NCI-H446 (cell line): ENCODE results near the gene DTNB.
"Not testable (repeated sequence)": the region's sequence is repeated elsewhere in the genome, so short reads cannot be mapped to it uniquely, and the experiment has no call there.

Source experiments
- DNase-seq, 2 experiments: peaks; one replicate each; lab custom pipeline; 2025; lab: John Stamatoyannopoulos, UW

The DTNB gene

DNA sequence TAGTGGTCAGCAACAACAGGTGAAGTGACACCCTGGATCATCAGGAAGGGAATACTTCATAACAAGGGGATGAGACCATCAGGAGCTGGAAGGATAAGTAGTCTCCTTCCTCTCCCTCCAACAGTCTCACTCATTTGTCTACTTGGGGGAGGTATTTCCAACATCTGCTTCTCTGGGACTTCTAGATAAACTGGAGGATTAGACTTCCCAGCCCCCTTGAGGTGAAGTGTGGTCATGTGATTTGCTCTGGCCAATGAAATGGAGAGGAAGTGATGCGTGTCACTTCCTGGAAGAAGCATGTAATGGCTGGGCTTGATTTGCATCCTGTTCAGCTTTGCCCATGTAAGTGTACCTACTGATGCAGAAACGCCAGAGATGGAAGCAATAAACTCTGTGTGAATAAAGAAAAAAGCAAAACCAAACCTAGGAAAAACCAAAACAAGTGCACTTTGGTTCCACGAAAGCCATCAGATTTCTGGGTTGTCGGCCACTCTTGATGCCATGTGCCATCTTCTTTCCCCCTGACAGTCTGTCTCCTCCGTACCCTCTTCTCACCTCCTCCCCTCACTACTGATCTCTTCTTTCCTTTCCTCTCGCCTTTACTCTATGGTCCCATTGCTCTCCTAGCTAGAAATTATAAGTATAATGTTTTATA lies 255.5 kb downstream of the DTNB start:
- DNase-seq = no peak

DNA sequence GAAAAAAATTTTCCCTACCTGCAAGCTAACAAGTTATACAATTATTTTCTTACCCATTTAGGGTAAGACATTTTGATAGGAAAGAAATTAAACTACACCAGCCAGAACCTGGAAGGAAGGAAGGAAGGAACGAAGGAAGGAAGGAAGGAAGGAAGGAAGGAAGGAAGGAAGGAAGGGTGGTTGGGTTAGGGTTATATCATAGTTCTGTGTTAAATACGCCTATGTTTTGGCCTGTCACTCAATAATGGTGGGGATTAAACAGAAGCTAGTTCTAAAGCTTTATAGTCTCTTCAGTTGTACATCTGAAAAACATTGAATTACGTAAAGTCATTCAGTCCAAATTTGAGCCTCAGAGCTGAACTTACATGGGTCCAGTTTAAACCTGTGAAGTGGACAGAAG lies 256.7 kb downstream of the DTNB start:
- DNase-seq = no peak

DNA sequence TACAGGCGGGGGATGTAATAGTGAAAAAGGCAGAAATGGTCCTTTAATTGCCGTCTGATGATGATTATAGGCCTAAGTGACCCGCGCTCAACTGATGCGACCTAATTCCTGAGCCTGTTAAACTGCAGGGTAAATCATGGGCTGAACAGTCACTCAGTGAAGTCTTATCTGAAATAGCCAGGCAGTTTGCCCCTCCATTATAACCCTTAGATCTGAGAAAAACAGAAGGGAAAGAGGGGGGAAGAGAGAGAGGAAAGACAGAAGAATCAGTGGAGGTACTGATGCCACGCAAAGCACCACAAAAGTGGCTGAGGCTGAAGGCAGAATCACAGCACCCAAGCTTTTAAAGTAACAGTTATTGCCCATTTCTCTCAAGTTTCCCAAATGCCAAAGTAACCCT lies 258.6 kb downstream of the DTNB start:
- no peak for DNase-seq

DNA sequence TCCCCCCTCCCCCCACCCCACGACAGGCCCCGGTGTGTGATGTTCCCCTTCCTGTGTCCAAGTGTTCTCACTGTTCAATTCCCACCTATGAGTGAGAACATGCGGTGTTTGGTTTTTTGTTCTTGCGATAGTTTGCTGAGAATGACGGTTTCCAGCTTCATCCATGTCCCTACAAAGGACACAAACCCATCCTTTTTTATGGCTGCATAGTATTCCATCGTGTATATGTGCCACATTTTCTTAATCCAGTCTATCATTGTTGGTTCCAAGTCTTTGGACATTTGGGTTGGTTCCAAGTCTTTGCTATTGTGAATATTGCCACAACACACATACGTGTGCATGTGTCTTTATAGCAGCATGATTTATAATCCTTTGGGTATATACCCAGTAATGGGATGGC lies 260.0 kb downstream of the DTNB start:
- DNase-seq = not testable (repeated sequence)

DNA sequence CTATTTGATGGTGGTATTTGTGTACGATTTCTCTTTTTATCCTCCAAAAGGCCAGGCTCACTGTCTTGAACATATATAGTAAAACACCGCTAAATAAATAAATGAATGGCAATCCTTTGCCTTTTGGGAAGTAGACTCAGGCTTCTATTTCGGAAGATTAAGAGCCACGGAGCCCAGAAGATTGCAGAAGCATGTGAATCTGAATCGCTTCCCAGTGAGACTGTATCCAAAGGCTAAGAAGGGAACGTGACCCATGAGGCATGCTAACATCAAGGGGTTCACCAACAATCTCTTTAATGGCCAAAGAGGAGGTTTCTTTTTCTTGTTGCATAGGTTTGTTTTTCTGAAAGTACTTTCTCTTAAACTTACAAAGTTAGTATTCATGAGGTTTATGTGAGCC lies 261.6 kb downstream of the DTNB start:
- DNase-seq = no peak

DNA sequence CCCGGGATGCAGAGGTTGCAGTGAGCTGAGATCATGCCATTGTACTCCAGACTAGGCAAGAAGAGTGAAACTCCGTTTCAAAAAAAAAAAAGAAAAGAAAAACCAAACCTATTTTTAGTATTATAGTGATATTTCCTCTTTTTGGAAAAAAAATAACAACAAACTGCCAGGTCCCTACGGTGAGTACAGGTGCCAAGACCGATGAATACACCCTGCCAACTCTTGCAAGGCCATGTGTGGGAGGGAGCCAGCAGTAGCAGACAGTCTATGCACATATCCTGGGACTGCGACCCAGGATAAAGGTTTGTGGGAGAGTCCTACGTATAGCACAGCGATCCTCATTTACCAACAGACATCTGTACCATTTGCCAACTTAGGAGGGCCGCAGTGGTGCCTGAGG lies 262.1 kb downstream of the DTNB start:
- peak in 1 of 2 experiments; percentile 52 for DNase-seq

DNA sequence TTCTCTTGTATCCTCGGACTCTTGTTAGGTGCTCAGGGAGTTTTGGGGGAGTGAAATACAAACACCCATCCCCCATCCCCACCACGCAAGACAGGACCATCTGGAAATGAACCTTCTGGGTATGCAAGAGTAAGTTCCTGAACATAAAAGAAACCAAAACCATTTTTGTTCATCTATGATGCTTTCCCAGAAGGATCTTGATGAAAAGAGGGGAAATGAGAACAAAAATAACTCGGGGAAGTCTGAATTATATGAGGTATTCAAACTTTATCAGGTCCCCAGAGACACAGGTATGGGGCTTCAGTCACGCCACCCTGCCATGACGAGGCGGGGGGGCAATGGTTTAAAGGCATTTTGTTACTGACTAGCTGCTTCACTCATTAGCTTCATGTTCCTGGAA lies 263.0 kb downstream of the DTNB start:
- DNase-seq = no peak

DNA sequence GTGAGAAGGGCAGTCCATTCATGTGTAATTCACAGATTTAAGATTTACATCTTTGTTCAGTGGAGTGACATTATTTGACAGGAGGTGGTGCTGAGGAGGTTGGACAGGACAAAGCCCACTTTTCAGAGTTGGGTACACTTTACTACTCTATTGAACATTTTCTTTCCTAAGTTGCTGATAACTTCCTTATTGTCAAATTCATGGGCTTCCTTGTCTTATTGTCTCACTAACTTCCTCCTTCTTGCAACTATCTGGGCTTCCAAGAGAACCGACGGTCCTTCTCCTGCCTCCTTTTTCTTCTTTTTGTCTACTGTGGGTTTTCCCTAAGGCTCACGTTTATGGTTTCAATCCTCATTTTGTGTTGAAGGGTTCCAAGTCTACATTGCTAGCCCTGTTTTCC lies 263.9 kb downstream of the DTNB start:
- no peak for DNase-seq

DNA sequence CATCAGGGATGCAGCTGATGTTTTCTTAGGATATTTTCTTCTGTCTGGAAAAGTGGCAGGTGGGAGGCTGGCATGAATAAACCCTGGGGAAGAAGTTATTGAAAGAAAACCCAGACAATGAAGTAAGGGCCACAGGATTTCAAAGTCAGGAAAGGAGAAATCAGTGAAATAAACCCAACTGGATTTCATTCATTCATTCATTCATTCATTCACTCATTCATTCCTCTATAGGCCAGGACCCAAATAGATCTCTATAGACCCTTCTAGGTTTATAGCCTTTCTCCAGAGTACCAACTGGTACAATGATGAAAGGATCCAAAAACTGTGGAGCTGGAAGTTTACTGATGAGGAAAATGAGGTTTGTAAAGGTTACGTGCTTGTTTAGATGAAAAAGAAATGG lies 264.3 kb downstream of the DTNB start:
- DNase-seq = no peak

DNA sequence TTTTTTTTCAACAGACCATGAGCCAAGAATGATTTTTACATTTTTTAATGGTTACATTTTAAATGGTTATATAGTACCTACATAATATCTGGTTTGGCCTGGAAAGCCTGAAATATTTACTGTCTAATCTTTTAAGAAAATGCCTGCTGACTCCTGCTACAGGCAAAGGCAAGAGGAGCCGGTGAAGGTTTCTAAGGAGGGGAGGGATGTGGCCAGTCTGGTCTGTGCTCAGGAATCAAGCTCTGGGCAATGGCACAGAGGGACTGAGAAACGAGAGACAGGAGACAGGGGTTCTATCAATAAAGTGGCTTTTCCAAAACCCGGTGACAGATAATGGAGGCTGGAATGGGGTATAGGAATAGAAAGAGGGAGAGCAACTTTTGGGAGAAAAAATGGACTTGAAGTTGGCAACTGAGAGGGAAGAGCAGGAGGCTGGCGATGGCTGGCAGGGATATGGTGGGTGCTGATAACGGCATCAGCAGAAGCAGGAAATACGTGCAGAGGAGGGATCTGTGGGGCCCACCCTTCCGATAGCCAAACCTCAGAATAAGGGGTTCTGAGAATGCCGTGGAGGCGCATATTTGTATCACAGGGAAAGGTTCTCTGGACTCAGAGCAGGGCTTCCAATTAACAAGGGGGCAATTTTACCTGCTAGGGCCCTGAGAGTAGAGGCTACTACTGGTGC lies 267.6 kb downstream of the DTNB start:
- no peak for DNase-seq

DNA sequence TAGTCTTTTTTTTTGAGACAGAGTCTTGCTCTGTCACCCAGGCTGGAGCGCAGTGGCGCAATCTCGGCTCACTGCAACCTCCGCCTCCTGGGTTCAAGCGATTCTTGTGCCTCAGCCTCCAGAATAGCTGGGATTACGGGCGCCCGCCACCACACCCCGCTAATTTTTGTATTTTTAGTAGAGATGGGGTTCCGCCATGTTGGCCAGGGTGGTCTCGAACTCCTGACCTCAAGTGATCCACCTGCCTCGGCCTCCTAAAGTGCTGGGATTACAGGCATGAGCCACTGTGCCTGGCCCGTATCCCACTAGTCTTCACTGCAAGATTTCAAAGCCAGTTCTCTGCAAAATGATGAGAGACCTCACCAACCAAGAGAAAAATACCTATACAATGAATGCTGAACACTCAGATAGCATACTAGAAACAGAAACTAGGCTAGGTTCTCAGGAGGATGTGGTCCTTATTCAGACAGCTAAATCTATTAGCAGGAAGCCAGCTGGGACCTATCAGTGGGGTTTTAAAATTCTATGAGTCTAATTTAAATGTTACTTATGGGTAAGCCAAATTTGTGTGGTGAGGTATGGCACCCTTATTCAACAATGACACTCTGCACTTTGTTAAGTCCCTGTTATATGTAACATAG lies 270.1 kb downstream of the DTNB start:
- DNase-seq = not testable (repeated sequence)

DNA sequence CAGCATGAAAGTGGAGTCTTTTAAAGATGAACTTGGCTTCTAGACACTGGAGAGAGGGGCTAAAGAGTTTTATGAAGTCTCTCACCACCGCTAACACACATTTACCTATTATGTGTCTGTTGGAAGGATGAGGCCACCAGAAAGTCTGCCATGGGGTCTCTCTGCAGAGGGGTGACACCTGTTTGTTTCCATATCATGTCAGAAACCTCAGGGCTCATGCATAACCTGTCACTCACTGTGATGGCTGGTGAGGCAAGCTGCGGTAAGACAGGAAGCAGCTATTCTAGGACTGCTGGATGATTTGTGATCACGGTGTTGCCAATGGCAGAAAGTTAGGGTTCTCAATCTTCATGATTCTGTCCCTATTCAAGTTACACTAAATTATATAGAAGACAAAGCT lies 270.9 kb downstream of the DTNB start:
- no peak for DNase-seq

DNA sequence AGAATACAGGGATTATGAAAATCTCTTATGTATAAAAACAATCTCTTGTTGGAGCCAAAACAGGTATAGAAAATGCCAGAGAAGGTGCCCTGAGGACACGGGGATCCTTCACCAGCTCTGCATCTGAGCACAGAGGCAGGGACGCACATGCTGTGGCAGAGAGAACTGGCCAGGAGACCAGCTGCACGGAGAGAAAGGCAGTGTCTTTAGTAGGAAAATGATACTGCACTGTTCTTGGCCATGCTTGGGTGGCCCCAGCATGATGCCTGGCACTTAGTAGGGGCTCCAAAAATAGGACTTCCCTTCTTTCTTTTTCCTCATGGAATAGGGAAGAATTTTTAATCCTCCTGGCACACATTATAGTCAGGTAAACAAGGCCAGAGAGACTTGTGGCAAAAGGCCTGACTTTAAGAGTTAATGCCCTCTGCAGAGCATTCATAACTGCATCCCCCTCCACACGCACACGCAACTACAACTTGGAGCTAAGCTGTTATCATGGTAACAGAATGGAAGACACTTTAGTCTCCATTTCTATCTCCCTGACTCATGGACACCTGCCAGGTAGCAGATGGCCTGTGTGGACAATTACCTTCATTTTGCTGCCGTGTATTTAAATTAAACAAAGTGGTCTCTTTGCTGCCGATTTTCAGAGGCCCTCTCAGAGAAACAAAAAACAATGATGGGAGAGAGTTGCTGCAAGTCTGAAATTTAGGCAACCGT lies 271.9 kb downstream of the DTNB start:
- DNase-seq = peak; percentile 82 to 94

DNA sequence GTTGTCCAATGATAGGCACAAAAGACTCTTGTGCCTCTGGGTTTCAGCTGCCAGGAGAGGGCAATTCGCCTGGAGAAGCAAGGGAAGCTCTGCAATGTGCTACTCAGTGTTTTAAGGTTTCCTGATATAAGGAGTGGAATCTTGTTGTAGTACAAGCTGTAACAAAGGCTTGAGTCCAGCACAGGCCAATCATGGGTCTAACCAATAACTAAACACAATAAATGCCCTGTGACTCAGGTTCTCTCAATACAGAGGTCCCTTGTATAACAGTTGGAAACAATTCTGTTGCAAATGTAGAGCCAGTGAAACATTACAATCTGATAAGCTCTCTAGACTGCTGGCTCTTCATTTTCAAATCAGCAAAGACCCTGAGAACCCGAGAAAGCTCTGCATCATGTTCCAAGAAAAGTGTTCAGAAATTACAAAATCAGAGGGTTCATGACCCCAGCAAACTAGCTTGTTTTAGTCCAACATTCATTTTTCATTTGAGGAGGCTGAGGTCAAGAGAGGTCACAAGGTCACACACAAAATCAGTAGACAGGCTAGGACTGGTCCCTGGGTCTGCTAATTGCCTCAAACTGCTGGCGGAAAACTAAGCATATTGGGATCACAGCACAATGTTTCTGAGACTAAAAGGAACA lies 272.7 kb downstream of the DTNB start:
- DNase-seq = no peak

DNA sequence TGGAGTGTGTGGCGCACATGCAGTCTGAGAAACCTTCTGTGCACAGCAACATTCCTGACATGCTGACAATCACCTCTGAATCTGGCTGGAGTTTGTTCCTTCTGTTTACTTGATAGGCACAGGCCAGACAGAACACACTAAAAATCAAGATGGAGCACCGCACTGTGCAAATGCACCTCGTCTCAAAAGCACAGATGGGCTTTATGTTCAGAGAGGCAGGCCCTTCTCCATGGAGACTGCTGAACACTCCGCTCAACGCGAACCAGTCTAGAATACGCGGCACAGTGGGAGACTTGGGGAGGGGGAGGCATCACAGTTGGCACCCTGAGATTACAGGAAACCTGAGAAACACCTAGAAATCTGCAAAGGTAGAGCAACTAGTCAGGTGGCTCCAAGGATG lies 273.2 kb downstream of the DTNB start:
- no peak for DNase-seq

DNA sequence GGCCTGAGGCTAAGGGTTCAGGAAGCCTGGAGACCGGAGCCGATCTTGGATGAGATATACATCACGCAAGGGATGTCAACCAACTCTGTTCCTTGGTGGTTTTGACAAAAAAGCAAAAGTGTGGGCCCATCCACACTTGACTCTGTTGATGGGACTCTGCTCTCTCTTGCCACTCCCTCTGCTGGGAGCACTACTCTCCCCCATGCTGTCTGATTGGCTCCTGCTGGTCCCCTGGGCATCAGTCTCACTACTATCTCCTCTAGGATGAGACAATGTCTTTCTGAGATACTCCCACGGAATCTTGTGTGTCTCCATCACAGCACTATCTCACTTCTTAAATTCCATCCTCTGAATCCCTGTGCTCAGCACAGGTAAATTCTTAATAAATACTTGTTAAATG lies 274.8 kb downstream of the DTNB start:
- DNase-seq = no peak

DNA sequence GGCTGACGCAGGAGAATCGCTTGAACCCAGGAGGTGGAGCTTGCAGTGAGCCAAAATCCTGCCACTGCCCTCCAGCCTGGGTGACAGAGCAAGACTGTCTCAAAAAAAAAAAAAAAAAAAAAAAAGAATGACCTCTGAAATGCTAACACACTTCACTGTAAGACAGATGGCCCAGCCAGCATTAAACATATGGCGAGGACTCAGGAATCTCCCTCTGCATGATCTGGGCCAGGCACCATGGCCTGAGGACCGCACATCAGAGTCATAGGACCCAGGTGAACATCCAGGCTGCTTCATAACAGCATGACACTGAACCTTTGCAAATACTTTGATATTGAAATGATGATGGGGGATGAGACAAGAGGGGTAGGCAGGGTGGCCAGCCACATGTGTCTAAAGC lies 275.6 kb downstream of the DTNB start:
- DNase-seq = peak in 1 of 2 experiments; percentile 53

DNA sequence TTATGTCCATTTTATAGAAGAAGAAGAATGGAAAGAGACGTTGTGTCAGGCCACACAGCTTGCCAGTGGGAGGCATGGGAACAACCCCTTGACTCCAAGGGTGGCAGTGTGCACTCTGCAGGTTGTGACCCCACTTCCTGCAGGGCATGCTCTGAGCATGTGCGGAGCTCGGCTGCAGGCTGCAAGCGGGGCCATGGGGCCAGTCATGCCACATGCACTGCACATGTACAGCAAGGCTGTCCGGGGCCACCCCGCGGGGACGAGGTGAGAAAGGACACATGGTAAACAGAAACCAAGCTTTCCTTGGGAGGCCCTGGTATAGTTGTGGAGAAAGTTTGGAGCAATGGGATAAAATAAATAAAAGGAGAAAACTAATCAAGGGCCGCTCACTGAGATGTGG lies 284.2 kb downstream of the DTNB start:
- DNase-seq = no peak

DNA sequence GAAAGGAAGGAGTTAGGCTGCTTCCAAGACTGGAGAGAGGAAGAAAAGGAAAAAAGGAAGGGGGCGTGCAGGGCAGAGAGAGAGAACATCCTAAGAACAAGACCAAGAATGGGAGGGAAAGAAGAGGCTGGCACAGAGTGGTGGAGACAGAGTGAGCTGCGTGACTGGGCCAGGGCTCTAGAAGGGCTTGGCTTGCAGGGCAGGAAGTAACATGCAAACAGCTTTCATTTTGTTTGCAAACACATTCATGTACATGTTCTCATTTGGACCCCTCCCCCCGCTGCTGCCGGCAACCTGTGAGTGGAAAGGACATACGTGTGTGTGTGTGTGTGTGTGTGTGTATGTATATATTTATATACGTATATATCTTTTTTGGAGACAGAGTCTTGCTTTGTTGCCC lies 284.9 kb downstream of the DTNB start:
- no peak for DNase-seq

DNA sequence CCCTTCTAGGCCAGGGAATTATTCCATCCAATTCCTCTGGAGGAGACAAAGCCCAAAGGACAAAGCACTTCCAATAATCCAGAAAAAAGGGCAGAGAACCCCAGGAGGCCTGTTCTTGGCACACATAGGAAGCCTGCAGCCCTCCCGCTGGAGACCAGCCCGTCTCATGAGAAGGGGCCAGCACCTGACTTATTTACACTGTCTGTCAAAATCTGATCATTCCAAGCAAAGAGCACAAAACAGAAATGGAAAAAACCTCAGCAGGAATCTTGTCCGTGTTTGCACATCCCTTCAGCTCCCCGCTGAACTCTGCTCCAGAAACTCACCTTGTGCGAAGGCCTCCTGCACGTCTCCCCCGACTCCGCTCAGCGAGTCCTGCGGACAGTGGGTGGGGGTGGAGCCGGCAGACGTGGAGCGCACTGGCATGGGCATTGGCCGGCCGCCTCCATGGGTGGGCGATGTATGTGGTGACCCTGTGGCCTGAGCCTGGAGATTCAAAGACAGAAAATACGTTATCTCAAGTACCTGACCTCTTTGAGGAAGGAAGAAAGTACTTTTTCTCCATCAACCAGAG lies 285.4 kb downstream of the DTNB start:
- DNase-seq = no peak

DNA sequence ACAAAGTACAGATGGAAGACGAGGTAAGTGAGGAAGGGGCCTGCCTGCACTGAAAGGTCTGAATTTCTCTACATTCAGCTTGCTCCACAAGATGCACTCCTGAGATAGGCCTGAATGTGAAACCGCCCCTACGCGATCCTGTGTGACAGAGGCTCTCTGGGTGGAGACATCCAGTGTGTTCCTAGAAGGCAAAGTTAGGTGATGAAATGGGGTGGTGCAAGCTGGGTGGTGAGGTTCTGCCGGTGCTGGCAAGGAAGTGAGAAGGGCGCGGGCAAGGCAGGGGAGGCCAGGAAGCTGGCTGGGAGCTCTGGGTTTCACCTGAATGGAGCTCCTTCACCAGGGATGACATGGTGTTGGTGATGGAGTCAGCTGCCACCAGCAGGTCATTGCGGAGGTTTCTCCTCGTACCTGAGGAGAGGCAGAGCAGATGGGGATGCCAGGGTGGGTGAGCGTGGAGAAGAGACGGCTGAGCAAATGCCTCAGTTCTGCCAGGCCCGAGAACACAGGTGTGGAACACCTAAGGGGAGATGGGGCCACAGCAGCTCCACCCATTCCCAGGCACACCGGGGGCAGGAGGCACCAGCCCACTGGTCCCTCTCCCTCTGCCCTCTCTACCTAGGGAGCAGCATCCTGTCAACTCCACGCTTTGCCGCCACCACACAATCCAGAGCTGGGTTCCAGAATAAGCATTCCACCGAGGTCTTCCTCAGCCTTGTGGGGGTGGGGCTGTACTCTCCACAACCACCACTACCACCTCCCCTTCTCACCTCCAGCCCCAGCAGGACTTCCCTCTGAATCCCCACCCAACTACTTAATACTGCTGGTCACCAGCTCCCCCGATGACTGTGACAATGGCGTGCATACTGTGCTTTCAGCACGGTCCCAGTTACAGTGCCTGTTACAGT lies 286.2 kb downstream of the DTNB start:
- no peak for DNase-seq
